Measurements from ENCODE around the gene TIA1.
"Not testable (repeated sequence)": the region's sequence is repeated elsewhere in the genome, so short reads cannot be mapped to it uniquely, and the experiment has no call there.

The TIA1 gene

DNA sequence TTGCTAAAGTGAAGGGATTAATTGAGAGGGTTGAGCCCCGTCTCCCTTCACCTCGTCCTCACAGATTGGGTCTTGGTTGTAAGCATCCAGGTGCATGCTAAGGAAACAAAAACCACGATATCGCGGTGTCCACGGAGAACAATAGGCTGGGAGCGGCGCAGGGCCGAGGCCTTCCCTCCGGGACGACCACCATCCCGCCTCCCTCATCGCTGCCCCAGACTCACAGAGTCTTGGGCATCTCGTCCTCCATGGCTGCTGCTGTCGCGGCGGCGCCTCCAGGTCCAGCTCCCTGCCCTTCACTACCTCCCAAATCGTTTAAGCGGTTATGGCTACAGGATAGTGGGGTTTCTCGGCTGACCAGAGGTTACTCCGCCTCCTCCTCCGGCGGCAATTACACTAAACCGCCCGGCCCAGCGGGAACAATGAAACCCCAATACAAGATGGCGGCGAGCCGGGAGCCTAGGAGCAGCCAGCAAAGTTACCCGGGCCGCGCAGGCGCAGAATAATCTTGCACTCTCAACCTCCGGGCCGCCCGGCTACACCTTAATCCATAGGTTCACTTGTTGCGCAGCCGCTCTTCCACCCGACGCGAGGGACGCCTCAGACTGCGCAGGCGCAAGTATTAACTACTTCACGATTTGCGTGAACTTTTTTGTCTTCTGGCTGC is at the start of gene TIA1:
Gene TIA1, minus strand, starts transcription at position 448 of the 667 bp plus-strand sequence. Its CDS starts 198 bp downstream, at position 250.
- Histone ChIP-seq H3K27ac (ENCODE audit: low read length) (peak within 1 kb of the TSS; percentile 95), H3K4me3 (ENCODE audit: low read length) (peak within 1 kb of the TSS; percentile 82), H3K9me3 (ENCODE audit: control insufficient read depth, low read depth, low read length) (no peaks in the 10 kb centered on the region), H3K9ac (ENCODE audit: low read length) (peak within 1 kb of the TSS; percentile 99), H3K4me1 (ENCODE audit: control insufficient read depth, low read depth, low read length) (peaks cover 5% of the 10 kb centered on the region), H3K27me3 (ENCODE audit: control insufficient read depth, insufficient read depth, low read length) (no peaks in the 10 kb centered on the region), H3K36me3 (ENCODE audit: control insufficient read depth, low read depth, low read length) (peaks cover 4% of the 10 kb centered on the region)

DNA sequence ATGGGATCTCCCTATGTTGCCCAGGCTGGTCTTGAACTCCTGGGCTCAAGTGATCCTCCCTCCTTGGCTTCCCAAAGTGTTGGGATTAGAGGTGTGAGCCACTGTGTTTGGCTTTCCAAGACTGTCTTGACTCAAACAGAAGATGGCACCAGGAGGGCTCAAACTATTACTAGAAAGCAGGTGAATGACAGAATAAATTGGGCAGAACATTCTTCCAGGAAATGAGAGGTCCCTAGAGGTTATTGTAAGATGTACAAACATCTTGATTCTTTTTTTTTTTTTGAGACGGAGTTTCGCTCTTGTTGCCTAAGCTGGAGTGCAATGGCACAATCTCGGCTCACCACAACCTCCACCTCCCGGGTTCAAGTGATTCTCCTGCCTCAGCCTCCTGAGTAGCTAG is 49.4 kb upstream of the TIA1 start:
- not testable (repeated sequence) for H3K9me3 ChIP-seq (ENCODE audit: control insufficient read depth, low read depth, low read length); H3K27ac ChIP-seq (ENCODE audit: low read length); H3K27me3 ChIP-seq (ENCODE audit: control insufficient read depth, insufficient read depth, low read length); H3K4me3 ChIP-seq (ENCODE audit: low read length); H3K9ac ChIP-seq (ENCODE audit: low read length); H3K4me1 ChIP-seq (ENCODE audit: control insufficient read depth, low read depth, low read length)
- H3K36me3 ChIP-seq (ENCODE audit: control insufficient read depth, low read depth, low read length), result peaks cover 20% of the 10 kb centered on the region

DNA sequence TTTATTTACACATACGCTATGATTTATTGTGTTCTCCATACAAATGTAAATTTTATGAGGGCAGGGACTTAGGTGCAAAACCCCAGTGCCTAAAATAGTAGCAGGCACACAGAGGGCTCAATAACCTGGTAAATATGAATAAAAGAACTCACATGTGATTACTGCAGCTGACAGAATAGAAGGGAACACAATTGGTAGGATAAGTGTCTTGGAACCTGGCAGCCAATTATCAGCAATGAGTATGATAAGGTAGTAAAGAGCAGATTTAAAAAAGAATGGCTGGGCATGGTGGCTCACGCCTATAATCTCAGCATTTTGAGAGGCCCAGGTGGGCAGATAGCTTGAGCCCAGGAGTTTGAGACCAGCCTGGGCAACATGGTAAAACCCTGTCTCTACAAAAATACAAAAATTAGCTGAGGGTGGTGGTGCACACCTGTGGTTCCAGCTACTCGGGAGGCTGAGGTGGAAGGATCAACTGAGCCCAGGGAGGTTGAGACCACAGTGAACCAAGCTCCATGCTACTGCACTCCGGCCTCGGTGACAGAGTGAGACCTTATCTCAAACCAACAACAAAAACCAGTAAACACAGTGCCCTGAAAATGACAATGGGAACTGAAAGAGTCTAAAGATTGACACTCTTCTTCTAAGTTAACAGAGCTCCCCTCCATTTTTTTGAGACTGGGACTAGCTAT is 35.2 kb upstream of the TIA1 start:
- no peaks in the 10 kb centered on the region for H3K27me3 ChIP-seq (ENCODE audit: control insufficient read depth, insufficient read depth, low read length)
- H3K27ac ChIP-seq (ENCODE audit: low read length), result no peak overlapping the region
- no peaks in the 10 kb centered on the region for H3K9me3 ChIP-seq (ENCODE audit: control insufficient read depth, low read depth, low read length)
- peaks cover 83% of the 10 kb centered on the region for H3K36me3 ChIP-seq (ENCODE audit: control insufficient read depth, low read depth, low read length)
- no peaks in the 10 kb centered on the region for H3K4me1 ChIP-seq (ENCODE audit: control insufficient read depth, low read depth, low read length)
- H3K9ac ChIP-seq (ENCODE audit: low read length), result no peak overlapping the region
- H3K4me3 ChIP-seq (ENCODE audit: low read length), result no peak overlapping the region

GRCh38 chr2:70282439-70282838 is 34.0 kb upstream of the TIA1 start:
- Histone ChIP-seq H3K27me3 (ENCODE audit: control insufficient read depth, insufficient read depth, low read length) (no peaks in the 10 kb centered on the region), H3K9me3 (ENCODE audit: control insufficient read depth, low read depth, low read length) (no peaks in the 10 kb centered on the region), H3K27ac (ENCODE audit: low read length) (no peak overlapping the region), H3K9ac (ENCODE audit: low read length) (no peak overlapping the region), H3K4me3 (ENCODE audit: low read length) (no peak overlapping the region), H3K36me3 (ENCODE audit: control insufficient read depth, low read depth, low read length) (peaks cover 76% of the 10 kb centered on the region), H3K4me1 (ENCODE audit: control insufficient read depth, low read depth, low read length) (no peaks in the 10 kb centered on the region)

GRCh38 chr2:70280242-70280798 is 31.9 kb upstream of the TIA1 start:
- H3K27ac ChIP-seq (ENCODE audit: low read length), result no peak overlapping the region
- H3K4me3 ChIP-seq (ENCODE audit: low read length), result no peak overlapping the region
- no peak overlapping the region for H3K9ac ChIP-seq (ENCODE audit: low read length)
- peaks cover 70% of the 10 kb centered on the region for H3K36me3 ChIP-seq (ENCODE audit: control insufficient read depth, low read depth, low read length)
- H3K27me3 ChIP-seq (ENCODE audit: control insufficient read depth, insufficient read depth, low read length), result no peaks in the 10 kb centered on the region
- no peaks in the 10 kb centered on the region for H3K4me1 ChIP-seq (ENCODE audit: control insufficient read depth, low read depth, low read length)
- no peaks in the 10 kb centered on the region for H3K9me3 ChIP-seq (ENCODE audit: control insufficient read depth, low read depth, low read length)

GRCh38 chr2:70270323-70270722 is 21.9 kb upstream of the TIA1 start:
- H3K4me3 ChIP-seq (ENCODE audit: low read length), result no peak overlapping the region
- no peaks in the 10 kb centered on the region for H3K27me3 ChIP-seq (ENCODE audit: control insufficient read depth, insufficient read depth, low read length)
- no peaks in the 10 kb centered on the region for H3K9me3 ChIP-seq (ENCODE audit: control insufficient read depth, low read depth, low read length)
- no peak overlapping the region for H3K9ac ChIP-seq (ENCODE audit: low read length)
- H3K4me1 ChIP-seq (ENCODE audit: control insufficient read depth, low read depth, low read length), result no peaks in the 10 kb centered on the region
- no peak overlapping the region for H3K27ac ChIP-seq (ENCODE audit: low read length)
- peaks cover 10% of the 10 kb centered on the region for H3K36me3 ChIP-seq (ENCODE audit: control insufficient read depth, low read depth, low read length)

DNA sequence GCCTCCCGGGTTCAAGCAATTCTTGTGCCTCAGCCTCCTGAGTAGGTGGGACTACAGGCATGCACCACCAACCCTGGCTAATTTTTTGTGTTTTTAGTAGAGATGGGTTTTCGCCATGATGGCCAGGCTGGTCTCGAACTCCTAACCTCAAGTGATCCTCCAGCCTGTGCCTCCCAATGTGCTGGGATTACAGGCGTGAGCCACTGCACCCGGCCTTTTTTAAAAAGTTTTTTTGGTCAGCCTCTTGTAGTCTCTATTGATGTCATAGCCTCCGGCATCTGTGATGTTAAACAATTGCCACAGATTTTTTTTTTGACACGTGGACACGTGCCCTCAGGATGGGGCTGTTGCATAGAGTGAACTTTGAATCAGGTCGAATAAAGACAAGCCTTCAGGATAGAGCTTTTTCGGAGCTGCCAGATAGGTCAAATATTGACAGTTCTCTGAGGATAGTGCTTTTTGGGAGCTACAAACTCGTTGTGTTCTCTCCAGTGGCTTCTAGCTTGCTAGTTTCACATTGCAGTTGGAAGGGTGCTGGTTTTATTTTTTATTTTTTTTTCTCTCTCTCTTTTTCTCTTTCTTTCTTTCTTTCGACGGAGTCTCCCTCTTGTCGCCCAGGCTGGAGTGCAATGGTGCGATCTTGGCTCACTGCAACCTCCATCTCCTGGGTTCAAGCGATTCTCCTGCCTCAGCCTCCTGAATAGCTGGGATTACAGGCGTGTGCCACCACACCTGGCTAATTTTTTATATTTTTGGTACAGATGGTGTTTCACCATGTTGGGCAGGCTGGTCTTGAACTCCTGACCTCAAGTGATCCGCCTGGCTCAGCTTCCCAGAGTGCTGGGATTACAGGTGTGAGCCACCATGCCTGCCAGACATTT is 21.2 kb upstream of the TIA1 start:
- not testable (repeated sequence) for H3K9me3 ChIP-seq (ENCODE audit: control insufficient read depth, low read depth, low read length); H3K27me3 ChIP-seq (ENCODE audit: control insufficient read depth, insufficient read depth, low read length); H3K27ac ChIP-seq (ENCODE audit: low read length); H3K36me3 ChIP-seq (ENCODE audit: control insufficient read depth, low read depth, low read length); H3K4me3 ChIP-seq (ENCODE audit: low read length); H3K9ac ChIP-seq (ENCODE audit: low read length); H3K4me1 ChIP-seq (ENCODE audit: control insufficient read depth, low read depth, low read length)

DNA sequence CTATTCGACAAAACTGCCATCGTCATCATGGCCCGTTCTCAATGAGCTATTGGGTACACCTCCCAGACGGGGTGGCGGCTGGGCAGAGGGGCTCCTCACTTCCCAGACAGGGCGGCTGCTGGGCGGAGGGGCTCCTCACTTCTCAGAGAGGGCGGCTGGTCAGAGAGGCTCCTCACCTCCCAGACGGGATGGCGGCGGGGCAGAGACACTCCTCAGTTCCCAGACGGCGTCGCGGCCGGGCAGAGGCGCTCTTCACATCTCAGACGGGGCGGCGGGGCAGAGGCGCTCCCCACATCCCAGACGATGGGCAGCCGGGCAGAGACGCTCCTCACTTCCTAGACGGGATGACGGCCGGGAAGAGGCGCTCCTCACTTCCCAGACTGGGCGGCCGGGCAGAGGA is 18.5 kb upstream of the TIA1 start:
- not testable (repeated sequence) for H3K4me3 ChIP-seq (ENCODE audit: low read length); H3K27ac ChIP-seq (ENCODE audit: low read length); H3K4me1 ChIP-seq (ENCODE audit: control insufficient read depth, low read depth, low read length); H3K27me3 ChIP-seq (ENCODE audit: control insufficient read depth, insufficient read depth, low read length); H3K9me3 ChIP-seq (ENCODE audit: control insufficient read depth, low read depth, low read length); H3K9ac ChIP-seq (ENCODE audit: low read length)
- peaks cover 12% of the 10 kb centered on the region for H3K36me3 ChIP-seq (ENCODE audit: control insufficient read depth, low read depth, low read length)

DNA sequence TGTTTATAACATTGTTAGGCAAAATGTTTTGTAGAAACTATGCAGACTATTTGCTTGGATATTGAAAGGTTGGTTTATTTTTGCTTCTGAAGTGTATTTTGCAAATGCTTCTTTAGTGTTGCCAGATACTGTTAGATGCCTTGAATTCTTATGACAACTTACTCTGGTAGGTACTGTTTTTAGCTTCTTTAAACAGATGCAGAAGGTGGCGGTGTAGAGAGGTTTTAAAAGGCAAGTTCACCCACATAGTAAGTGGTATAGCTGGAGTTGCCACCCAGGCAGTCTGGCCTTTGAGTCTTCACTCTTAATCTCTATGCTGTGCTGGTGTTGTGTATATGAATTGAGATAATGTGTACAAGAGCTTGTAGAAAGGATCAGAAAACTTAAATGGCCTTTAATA is 13.1 kb upstream of the TIA1 start:
- H3K4me1 ChIP-seq (ENCODE audit: control insufficient read depth, low read depth, low read length), result no peaks in the 10 kb centered on the region
- peaks cover 27% of the 10 kb centered on the region for H3K36me3 ChIP-seq (ENCODE audit: control insufficient read depth, low read depth, low read length)
- H3K27me3 ChIP-seq (ENCODE audit: control insufficient read depth, insufficient read depth, low read length), result no peaks in the 10 kb centered on the region
- H3K9ac ChIP-seq (ENCODE audit: low read length), result no peak overlapping the region
- H3K27ac ChIP-seq (ENCODE audit: low read length), result no peak overlapping the region
- no peak overlapping the region for H3K4me3 ChIP-seq (ENCODE audit: low read length)
- no peaks in the 10 kb centered on the region for H3K9me3 ChIP-seq (ENCODE audit: control insufficient read depth, low read depth, low read length)

- H3K36me3 ChIP-seq (ENCODE audit: control insufficient read depth, low read depth, low read length), result peaks cover 21% of the 10 kb centered on the region
- no peak overlapping the region for H3K27ac ChIP-seq (ENCODE audit: low read length)
- H3K27me3 ChIP-seq (ENCODE audit: control insufficient read depth, insufficient read depth, low read length), result no peaks in the 10 kb centered on the region
- H3K4me1 ChIP-seq (ENCODE audit: control insufficient read depth, low read depth, low read length), result no peaks in the 10 kb centered on the region
- H3K9me3 ChIP-seq (ENCODE audit: control insufficient read depth, low read depth, low read length), result no peaks in the 10 kb centered on the region
- H3K9ac ChIP-seq (ENCODE audit: low read length), result peak overlapping the region; percentile 61
- peak overlapping the region; percentile 84 for H3K4me3 ChIP-seq (ENCODE audit: low read length)
Measured at GRCh38 chr2:70258532-70258875, 10.1 kb upstream of the TIA1 start.

- Histone ChIP-seq H3K9ac (ENCODE audit: low read length) (no peak overlapping the region), H3K36me3 (ENCODE audit: control insufficient read depth, low read depth, low read length) (peaks cover 5% of the 10 kb centered on the region), H3K27me3 (ENCODE audit: control insufficient read depth, insufficient read depth, low read length) (no peaks in the 10 kb centered on the region), H3K4me3 (ENCODE audit: low read length) (no peak overlapping the region), H3K9me3 (ENCODE audit: control insufficient read depth, low read depth, low read length) (no peaks in the 10 kb centered on the region), H3K27ac (ENCODE audit: low read length) (no peak overlapping the region), H3K4me1 (ENCODE audit: control insufficient read depth, low read depth, low read length) (no peaks in the 10 kb centered on the region)
Measured at GRCh38 chr2:70255637-70256314, 7.3 kb upstream of the TIA1 start.
